MCF 10A (cell line): ENCODE results near the gene GMPPA. TPM values are rescaled to one million over a fixed set of nuclear protein-coding genes. Genes with fewer than 3 reads are reported as not detected.

ENCODE experiments used
- BruUV-seq: library from RNA; stranded (reverse); fragments of 400-500 nt; replicated peaks from 2 replicates; lab custom pipeline; 2021; lab: Mats Ljungman, UMichigan
- CTCF ChIA-PET: fragments of 300-600 bp; sonication (Branson Sonifier 250); formaldehyde crosslinking; extraction: SDS; loops from one replicate; lab custom pipeline; 2021; ENCODE audit warnings: antibody characterized with exemption, inconsistent platforms; lab: Yijun Ruan, JAX
- POLR2A ChIA-PET: fragments of 300-600, 350-650 bp; sonication (Branson Sonifier 250); formaldehyde crosslinking; extraction: SDS; loops from one replicate; lab custom pipeline; 2020; ENCODE audit warnings: antibody characterized with exemption, inconsistent platforms; lab: Yijun Ruan, JAX
- DNase-seq: peaks from one replicate; pipeline ENCODE4 v3.0.0-alpha.2; 2018; ENCODE audit not compliant: unreplicated experiment
- H3K27ac Mint-ChIP-seq: one replicate; pipeline ENCODE4 v1.8.0; 2022; ENCODE audit warnings: mild to moderate bottlenecking, low read depth, mixed read lengths; ENCODE audit not compliant: unreplicated experiment
- H3K27me3 Mint-ChIP-seq: one replicate; pipeline ENCODE4 v1.8.0; 2022; ENCODE audit warnings: mixed read lengths; ENCODE audit not compliant: insufficient read depth, unreplicated experiment
- H3K36me3 Mint-ChIP-seq: one replicate; pipeline ENCODE4 v1.8.0; 2022; ENCODE audit warnings: mild to moderate bottlenecking, moderate library complexity, mixed read lengths; ENCODE audit not compliant: insufficient read depth, unreplicated experiment
- H3K4me1 Mint-ChIP-seq: one replicate; pipeline ENCODE4 v1.8.0; 2022; ENCODE audit warnings: mixed read lengths; ENCODE audit not compliant: insufficient read depth, unreplicated experiment
- H3K4me3 Mint-ChIP-seq: one replicate; pipeline ENCODE4 v1.8.0; 2022; ENCODE audit warnings: mild to moderate bottlenecking, moderate library complexity, mixed read lengths; ENCODE audit not compliant: unreplicated experiment
- H3K9me3 Mint-ChIP-seq: one replicate; pipeline ENCODE4 v1.8.0; 2022; ENCODE audit warnings: mixed read lengths; ENCODE audit not compliant: unreplicated experiment
- CTCF ChIP-seq: fragments of 200-600 bp; IDR thresholded peaks from one replicate; pipeline ENCODE4 v1.8.0; 2022; ENCODE audit warnings: antibody characterized with exemption, mild to moderate bottlenecking; ENCODE audit not compliant: unreplicated experiment
- intact Hi-C: fragments of 100-400 bp; cut with micrococcal nuclease; formaldehyde crosslinking; loops from 2 replicates; pipeline ENCODE4 v1.14.1; 2022
- total RNA-seq: library from RNA; stranded (reverse); gene quantifications from 2 replicates; pipeline ENCODE4 v1.2.3, GENCODE V29; 2022

GMPPA gene
- total RNA-seq, 1 experiment from 2014 or later = 70.7 TPM

- Mint-ChIP-seq H3K27ac (no peak overlapping the region), H3K27me3 (no peaks in the 10 kb centered on the region), H3K4me1 (no peaks in the 10 kb centered on the region), H3K9me3 (no peaks in the 10 kb centered on the region), H3K36me3 (peaks cover 11% of the 10 kb centered on the region), H3K4me3 (no peak overlapping the region)
- intact Hi-C loops = no loop called here
- ChIA-PET CTCF (interaction anchor here (0.6 to 2.8 kb wide), 10 partner anchors 16 to 590 kb away, joined by 3 to 30 read pairs (median 4); no protein-coding TSS in a partner anchor), POLR2A (interaction anchor here (0.7 to 1.1 kb wide), 3 partner anchors 21 to 96 kb away, joined by 3 to 5 read pairs (median 4); partner anchors contain the start of gene GMPPA)
- DNase-seq = no peak
- BruUV-seq = no TSS peak
- TF ChIP-seq CTCF = no peak
Observed at GRCh38 chr2:219474285-219475060, 24.2 kb upstream of the GMPPA start.

GRCh38 chr2:219475278-219475677 is 23.4 kb upstream of the GMPPA start:
- DNase-seq = no peak
- POLR2A ChIA-PET = no interaction called here
- no TSS peak for BruUV-seq
- Mint-ChIP-seq H3K36me3 (peaks cover 11% of the 10 kb centered on the region), H3K9me3 (no peaks in the 10 kb centered on the region), H3K27me3 (no peaks in the 10 kb centered on the region), H3K27ac (no peak overlapping the region), H3K4me1 (no peaks in the 10 kb centered on the region), H3K4me3 (no peak overlapping the region)
- CTCF ChIA-PET = interaction anchor here (1.0 to 2.8 kb wide), 12 partner anchors 8 to 72 kb away, joined by 3 to 30 read pairs (median 6); no protein-coding TSS in a partner anchor
- TF ChIP-seq CTCF = no peak
- intact Hi-C loops = no loop called here

GRCh38 chr2:219475697-219476651 is 22.7 kb upstream of the GMPPA start:
- H3K27me3 Mint-ChIP-seq = no peaks in the 10 kb centered on the region
- TF ChIP-seq CTCF = peak; percentile 70
- H3K9me3 Mint-ChIP-seq = no peaks in the 10 kb centered on the region
- intact Hi-C loops = loop anchor here (1.0 kb wide), 3 partner anchors 54 to 213 kb away; no protein-coding TSS in a partner anchor
- no peak overlapping the region for H3K4me3 Mint-ChIP-seq
- ChIA-PET POLR2A (interaction anchor here (1.5 kb wide), 1 partner anchor 23 kb away, joined by 4 read pairs; the partner anchor contains the start of gene GMPPA), CTCF (interaction anchor here (0.5 to 2.8 kb wide), 22 partner anchors 8 to 979 kb away, joined by 3 to 30 read pairs (median 4); a partner anchor contains a TSS)
- no peaks in the 10 kb centered on the region for H3K4me1 Mint-ChIP-seq
- H3K36me3 Mint-ChIP-seq = peaks cover 11% of the 10 kb centered on the region
- no TSS peak for BruUV-seq
- DNase-seq = peak; percentile 67
- H3K27ac Mint-ChIP-seq = no peak overlapping the region
